CD4-positive, alpha-beta T cell treated with Interleukin-6 for 4 hours (primary cell): ENCODE measurements around the gene SNX21.
A peak's percentile ranks its signal among the peaks of the same experiment; 100 is the strongest.
"Not testable (repeated sequence)": the region's sequence is repeated elsewhere in the genome, so short reads cannot be mapped to it uniquely, and the experiment has no call there.

ENCODE experiments used
- DNase-seq: peaks from one replicate; pipeline ENCODE4 v3.0.0-alpha.2; 2020; ENCODE audit warnings: mixed read lengths

SNX21 gene

DNA sequence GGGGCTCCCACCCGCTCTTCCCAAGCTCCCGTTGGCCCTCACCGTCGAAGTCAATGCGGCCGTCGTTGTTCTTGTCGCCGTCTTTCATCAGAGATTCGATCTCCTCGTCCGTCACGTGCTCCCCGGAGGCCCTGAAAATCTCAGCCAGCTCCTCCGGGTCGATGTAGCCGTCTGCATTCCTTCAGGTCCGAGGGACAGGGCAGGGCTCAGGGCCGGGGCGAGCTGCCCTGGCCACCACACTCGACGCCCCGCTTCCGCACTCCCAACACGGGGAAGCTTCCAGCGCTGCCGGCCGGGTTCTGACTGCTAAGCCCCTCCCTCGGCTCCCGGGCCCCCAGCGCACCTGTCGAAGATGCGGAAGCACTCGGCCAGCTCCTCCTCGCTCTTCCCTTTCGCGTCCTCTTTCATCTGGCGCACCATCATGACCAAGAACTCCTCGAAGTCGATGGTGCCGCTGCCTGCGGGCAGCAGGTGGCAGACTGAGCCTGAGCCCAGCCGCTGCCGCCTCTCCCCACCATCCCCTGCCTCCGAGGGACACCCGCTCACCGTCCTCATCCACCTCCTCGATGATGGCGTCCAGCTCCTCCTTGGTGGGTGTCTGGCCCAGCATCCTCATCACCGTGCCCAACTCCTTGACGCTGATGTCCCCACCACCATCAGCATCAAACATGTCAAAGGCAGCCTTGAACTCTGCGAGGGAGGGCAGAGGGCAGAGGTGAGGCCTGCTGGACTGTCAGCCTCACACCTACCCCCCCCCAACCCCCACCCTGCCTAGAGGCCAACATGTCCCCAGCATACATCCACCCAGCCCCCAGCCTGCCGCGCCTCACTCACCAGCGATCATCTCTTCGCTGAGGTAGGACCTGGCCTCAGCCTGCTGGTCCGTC, 9.4 kb upstream of the SNX21 start:
- DNase-seq, result peak; percentile 69

DNA sequence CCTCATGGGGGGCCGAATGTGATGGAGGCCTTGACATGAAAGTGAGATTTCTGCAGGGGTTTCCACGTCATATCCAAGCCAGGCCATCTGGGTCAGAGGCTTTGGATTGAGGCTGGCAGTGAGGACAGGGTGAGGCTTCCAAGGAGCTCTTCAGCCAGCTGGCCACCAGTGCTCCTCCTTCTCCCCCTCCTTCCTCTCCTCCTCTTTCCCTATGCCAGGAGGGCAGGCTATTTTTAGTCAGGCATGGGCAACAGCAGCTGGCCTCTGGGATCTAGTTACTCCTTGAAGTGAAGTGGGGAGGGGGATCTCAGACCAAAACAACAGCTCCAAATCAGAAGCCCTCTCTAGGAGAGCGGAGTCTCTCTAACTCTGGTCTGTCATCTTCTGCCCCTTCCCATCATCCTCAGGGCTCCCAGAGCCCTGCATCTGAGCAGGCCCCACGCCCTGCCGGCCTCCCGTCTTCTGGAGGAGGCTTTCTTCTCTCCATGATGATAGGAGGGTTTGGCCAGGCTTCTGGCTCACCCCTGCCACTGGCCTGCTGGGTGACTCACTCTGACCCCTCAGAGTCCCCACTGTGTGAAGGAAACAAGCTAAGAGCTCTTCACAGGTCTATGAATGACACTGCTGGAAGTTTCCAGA, 7.1 kb upstream of the SNX21 start:
- DNase-seq, result no peak

DNA sequence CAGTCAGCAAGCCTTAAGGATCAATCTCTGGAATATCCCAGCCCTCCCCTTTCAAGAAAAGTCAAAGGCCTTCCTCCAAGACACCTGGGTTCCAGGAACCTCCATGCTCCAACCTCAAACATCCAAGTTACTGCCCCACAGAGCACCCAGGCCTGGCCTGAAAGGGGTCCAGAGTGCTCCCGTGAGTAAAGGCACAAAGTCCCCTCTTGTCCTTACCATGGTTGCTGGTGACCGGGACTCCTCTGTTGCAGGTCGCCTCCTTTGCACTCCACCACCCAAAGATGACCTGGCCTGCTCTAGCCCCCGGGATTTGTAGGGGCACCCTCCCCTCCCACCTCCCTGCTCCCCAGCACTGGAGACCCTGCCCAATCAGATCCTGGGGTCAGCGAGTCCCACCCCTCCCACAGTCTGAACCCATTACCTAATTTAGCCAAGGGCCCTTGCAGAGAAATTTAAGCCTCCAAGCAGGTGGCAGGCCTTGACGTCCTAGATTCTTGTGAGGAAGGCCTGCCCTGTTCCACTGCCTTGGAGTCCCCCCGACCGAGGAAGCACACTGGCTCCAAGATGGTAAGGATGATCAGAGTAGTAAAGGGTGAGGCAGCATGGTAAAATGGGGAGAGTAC, 6.5 kb upstream of the SNX21 start, which contains the start of gene TNNC2:
Gene TNNC2 (minus strand): TSS at position 283 of the 623 bp plus-strand sequence. CDS start 64 bp downstream, at position 219.
- DNase-seq, result no peak

DNA sequence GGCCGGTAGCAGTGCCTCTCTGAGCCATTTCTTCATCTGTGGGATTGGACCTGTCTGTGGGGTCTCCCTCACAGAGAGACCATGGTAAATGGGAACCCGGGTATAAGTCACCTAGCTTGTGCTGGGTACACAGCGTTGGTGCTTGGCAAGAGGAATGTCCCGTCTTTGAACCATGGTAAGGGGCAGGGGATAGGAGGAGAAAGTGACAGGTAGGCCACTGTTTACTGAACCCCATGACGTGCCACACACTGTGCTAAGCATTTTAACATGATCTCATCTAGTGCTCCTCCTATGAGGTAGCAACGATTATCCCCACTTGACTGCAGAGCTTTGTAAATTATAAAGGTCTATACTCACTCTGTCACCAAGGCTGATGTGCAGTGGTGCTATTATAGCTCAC, 5.9 kb upstream of the SNX21 start:
- DNase-seq, result no peak

DNA sequence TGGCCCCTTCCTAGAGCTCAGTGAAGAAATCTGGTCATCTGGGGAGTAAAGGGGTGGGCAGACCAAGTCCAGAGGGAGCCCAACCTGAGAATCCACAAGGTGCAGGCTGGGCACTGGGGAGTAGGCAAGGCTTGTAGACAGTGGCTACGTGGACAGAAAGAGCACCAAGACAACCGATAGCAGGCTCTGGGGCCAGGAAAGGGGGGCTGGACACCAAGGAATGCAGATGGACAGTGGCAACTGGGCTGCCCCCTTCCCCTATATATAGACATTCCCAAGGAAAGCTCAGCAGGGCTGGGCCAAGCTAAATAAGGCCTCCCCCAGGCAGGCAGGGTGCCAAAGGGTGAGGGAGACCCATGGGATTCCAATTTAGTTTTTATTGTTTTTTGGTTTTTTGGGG, 5.0 kb upstream of the SNX21 start:
- DNase-seq, result no peak

DNA sequence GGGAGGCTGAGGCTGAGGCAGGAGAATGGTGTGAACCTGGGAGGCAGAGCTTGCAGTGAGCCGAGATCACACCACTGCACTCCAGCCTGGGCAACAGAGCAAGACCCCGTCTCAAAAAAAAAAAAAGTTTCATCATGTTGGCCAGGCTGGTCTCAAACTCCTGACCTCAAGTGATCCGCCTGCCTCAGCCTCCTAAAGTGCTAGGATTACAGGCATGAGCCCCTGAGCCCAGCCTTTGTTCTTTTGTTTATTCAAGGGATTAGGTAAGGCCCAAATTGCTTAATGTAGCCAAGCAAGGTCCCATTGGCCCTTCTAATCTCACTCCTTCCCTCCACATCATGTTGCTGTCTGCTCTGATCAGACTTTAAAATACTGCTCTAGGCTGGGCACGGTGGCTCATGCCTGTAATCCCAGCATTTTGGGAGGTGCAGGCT, 3.9 kb upstream of the SNX21 start:
- DNase-seq, result not testable (repeated sequence)

DNA sequence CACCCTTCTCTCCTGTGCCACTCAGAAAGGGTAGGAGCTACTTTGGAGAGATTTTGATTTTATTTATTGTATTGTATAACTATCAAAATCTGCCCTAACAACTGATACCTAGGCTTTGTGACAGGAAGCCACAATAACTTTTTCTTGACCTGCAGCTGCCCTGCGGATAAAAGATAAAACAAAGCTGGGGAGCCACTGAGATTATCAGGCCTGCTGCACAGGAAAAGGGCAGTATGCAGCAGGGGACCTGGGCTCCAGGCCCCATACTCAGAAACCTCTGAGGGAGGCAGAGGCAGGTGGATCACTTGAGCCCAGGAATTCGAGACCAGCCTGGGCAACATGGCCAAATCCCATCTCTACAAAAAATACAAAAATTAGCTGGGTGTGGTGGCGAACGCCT, 980 bp upstream of the SNX21 start:
- DNase-seq, result no peak

DNA sequence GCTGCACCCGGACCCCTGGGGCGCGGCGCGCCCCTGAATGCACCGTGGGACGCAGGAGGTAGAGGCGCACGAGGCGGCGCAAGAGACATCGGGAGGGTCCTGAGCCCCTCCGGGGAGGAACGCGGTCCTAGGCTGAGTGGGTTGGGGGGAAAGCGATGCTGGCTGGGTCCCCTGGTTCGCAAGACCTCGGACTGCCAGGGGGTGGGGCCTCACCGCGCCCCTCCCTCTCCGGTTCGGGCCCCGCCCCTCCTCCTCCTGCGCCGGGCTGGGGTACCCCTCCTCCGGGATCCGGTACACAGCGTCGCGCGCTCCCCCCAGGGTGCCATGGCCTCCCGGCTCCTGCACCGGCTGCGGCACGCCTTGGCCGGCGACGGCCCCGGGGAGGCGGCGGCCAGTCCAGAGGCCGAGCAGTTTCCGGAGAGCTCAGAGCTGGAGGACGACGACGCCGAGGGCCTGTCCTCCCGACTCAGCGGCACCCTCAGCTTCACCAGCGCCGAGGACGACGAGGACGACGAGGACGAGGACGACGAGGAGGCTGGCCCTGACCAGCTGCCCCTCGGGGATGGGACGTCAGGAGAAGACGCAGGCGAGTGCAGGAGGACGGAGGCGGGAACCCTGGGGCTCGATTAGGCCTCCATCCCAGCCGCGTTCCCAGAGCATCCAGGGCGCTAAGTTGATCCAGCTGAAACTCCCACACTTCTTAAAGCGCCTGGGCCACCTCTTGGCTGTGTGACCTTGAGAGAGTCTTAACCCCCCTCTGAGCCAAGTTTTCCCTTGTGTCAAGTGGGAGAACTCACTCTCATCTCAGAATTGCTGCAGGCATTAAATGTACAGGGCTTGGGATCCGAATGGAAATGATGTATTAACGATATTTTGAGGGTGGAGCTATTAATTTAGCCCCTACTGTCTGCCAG, 541 bp downstream of the SNX21 start:
- peak; percentile 69 for DNase-seq

DNA sequence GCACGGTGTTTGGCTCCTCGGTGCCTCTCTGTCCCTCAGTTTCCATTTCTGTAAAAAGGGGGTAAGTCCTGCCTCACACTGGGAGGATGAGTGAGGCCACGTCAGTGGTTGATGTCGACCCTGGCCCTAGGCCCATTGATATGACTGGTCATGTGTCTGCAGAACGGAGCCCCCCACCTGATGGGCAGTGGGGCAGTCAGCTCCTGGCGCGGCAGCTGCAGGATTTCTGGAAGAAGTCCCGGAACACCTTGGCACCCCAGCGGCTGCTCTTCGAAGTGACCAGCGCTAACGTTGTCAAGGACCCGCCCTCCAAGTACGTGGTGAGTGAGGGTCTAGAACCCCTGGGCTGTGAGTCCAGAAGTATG, 1.2 kb downstream of the SNX21 start:
- no peak for DNase-seq

DNA sequence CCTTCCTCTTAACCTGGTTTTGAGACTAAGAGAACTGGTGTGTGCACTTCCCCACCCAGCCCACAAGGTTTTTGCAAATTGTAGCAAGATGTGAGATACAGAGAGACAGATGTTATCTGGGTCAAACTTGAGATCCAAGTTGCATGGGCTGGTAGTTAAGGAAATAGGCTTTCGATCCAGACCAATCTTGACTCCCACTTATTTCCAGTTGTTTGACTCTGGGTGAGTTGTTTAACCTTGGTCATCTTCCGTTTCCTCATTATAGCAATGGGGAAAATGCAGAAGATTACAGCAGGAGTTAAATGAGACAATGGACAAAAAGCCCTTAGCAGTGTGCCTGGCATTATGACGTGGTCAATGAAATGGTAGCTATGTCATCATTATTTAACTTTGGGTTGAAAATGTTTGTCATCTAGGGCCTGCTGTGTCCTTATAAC, 1.7 kb downstream of the SNX21 start:
- no peak for DNase-seq

DNA sequence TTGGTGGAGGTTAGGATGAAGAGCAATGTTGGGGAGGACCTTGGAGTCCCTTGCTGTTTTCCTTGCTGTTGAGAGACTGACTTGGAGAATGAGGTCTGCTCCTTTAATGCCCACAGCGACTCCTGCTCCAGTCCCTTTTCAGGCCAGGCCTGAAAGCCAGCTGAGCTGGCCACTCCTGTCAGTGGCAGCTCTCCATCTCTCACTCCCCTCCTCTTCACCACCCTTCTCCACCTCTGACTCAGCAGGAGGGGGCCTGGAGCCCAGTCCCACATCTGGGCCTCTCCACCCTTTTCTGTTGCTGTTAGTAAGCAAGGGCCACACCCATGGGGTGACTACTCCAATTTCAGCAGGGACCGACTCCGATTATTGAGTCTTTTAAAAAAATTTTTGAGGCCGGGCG, 2.2 kb downstream of the SNX21 start:
- DNase-seq, result no peak

DNA sequence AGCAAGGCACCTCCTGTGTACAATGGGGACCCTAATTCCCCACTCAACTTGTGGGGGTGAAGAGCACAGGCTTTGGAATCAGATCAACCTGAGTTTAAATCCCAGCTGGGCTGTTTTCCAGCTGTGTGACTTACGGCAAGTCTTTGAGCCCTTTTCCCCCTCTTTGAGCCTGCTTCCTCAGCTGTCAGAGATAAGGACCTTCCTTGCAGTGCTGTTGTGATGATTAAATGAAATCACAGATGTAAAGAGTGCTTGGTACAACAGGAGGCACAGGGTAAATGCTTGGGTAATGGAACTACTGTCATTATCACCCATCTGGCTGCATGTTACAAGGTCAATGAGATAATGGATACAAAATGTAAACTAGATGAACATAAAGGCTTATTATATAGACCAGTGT, 3.2 kb downstream of the SNX21 start:
- DNase-seq, result no peak

DNA sequence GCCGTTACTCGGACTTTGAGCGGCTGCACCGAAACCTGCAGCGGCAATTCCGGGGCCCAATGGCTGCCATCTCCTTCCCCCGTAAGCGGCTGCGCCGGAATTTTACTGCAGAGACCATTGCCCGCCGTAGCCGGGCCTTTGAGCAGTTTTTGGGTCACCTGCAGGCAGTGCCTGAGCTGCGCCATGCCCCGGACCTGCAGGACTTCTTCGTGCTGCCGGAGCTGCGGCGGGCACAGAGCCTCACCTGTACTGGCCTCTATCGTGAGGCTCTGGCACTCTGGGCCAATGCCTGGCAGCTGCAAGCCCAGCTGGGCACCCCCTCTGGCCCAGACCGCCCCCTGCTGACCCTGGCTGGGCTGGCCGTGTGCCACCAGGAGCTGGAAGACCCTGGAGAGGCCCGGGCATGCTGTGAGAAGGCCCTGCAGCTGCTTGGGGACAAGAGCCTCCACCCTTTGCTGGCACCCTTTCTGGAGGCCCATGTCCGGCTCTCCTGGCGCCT, 7.2 kb downstream of the SNX21 start:
- no peak for DNase-seq

DNA sequence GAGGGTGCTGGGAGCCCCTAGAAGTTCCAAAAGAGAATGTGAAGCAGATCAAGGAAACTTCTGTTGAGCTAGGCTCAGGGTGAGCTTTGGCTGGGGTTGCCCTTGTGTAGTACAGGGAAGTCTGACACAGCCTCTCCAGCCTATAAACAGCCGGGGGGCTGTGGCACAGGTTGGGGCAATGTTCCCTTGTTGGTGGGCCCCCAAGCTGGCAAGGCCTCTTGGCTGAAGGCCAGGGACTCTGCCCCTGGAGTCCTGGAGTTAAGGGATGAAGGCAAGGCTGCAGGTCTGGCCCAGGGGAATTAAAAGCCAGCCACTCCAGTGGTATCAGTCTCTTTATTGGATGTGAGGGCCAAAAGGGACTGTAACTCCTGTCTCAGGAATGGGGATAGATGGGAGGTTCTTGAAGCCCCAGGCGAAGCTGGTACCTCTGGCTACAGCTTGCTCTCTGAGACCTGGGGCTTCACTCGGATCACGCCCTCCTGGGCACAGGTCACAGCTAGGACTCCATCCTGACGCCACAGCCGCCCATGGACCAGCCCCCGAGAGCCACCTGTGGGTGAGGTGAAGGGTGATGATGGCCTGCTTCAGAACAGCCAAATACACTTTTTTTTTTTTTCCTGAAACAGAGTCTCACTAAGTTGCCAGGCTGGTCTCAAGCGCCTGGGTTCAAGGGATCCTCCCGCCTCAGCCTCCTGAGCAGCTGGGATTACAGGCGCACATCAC, 8.0 kb downstream of the SNX21 start:
- no peak for DNase-seq

DNA sequence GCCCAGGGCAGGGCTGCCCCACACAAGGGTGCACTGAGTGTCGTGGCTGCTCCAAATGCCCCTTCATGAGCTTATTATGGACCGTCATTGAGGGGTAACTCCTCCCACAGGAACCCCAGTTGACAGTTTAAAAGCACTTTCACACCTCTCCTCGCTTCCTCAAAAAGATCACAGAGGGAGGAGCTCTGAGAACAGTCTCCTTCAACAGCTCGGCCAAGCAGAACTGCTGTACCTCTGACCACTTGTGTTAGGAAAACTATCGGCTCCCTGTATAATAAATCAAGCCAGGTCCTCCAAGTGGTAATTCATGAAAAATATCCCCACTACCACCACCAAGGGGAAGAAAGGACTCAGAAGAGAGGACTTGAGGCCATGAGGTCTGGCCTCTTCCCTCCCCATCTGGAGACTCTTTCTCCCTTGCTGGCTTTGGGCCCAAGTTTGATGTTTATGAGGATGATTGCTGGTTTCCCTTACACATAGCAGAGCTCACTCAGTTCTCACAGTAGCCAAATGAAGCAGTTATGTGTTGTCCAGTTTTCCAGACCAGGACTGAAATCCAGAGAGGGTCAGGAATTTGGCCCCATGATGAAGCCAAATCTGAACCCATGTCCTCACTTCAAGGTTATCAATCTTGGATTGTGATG, 8.7 kb downstream of the SNX21 start:
- no peak for DNase-seq

DNA sequence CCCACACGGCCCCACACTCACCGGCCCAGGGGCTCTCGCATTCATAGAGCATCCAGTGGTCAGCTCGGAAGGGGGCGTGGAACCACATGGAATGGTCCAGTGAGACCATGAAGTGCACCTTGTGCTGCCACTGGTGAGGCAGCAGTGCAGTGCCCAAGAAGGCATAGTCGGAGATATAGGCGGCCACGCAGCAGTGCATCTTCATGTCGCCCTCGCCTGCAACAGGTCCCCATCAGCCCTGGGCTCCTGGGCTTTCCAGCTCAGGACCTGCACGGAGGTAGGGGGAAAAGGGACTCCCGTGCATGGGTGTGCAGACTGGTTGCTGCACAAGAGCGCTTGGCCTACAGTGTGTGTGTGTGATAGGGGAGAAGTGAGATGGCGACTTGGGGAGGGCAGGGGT, 9.9 kb downstream of the SNX21 start:
- DNase-seq, result no peak

DNA sequence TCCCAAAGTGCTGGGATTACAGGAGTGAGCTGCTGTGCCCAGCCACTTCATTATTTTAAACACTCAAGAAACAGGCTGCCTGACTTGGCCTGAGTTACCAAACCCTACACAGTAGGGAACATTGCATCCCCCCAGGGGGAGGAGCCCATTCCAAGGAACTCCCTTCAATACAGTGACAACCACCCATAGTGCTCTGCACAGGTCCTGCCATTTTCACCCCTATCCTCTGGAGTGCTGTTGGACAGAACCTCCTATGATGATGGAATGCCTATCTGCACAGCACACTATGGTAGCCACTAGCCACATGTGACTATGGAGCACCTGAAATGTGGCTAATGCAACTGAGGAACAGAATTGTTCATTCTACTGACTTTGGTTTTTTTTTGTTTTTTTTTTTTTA, 11.9 kb downstream of the SNX21 start:
- no peak for DNase-seq

DNA sequence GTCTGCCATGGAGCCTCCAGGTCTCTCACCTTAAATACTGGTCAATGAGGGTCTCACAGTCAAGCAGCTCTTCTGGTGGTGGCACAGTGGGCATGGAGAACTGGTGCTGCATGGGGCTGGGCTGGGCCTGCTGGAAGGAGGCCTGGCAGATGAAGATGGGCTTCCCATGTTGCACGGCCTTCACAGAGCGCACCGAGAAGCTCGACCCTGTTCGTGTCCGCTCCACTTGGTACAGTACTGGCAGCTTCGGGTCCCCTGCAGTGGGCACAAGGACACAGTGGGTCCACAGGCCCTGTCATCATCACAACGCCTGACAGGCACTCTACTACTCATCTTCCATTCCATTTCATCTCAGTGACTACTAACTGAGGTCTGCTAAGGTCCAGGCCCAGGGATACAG, 14.8 kb downstream of the SNX21 start:
- DNase-seq, result no peak

DNA sequence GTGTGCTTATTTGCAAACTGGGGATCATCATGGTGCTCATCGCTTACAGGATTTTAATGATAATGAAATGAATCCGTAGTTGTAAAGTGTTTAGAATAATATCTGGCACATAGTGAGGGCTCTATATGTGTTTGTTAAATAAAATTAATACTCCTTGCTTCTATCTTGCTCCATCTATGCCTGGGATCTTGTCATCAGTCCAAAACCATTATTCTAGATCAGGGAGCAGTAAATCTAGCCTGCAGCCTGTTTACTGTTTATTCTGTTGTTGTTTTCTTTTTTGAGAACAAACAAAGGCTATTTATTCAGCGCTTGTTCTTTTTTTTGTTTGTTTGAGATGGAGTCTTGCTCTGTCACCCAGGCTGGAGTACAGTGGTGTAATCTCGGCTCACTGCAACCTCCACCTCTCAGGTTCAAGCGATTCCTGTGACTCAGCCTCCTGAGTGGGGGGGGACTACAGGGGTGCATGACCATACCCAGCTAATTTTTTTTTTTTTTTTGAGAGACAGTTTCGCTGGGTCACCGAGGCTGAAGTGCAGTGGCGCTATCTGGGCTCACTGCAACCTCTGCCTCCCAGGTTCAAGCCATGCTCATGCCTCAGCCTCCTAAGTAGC, 15.5 kb downstream of the SNX21 start:
- no peak for DNase-seq

DNA sequence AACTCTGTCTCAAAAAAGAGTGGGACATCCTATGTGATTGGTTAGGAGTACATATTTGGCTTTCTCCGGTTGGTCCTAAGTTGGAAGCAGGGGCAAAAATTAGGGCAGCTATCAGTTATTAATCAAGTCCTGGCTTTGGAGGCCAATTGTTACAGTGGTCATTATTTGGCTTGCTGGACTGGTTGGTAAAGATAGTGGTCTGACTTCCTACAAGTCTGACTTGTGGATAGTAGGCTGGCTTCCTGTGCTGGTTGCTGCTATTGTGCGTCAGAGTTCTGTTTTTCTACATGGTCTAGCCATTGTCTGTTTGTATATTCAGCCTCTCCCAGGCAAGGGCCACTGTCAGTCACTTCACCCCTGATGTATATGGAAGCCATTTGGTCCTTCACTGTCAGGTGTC, 16.6 kb downstream of the SNX21 start:
- no peak for DNase-seq

DNA sequence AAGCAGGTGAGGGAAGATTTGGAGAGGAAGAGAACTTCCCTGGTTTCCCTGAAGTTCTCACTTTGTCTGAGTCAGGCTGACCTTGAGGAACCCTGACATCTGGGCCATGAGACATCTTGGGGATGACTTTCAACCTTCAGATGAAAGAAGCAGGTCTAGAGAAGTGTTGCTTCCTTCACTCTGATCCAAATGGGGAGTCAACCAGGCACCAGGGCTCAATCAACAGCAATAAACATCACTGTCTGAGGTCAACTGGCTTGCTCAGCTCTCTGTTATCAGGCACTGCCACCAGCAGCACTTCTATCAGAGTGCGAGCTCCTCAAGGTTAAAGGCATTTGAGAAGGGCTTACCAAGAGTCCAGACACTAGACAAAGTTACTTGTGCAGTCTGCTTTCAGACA, 17.3 kb downstream of the SNX21 start:
- DNase-seq, result no peak
